OCI-M1 (cell line): ENCODE data around the gene LRRC32.

Experiments
- DNase-seq: peaks from one replicate; lab custom pipeline; 2025; lab: John Stamatoyannopoulos, UW

The LRRC32 gene

GRCh38 chr11:76678321-76678720, 7.8 kb upstream of the LRRC32 start:
- peak; percentile 73 for DNase-seq

GRCh38 chr11:76677458-76677765, 6.9 kb upstream of the LRRC32 start:
- no peak for DNase-seq

GRCh38 chr11:76676636-76677457, 6.3 kb upstream of the LRRC32 start:
- DNase-seq: no peak

- DNase-seq: no peak
Observed at GRCh38 chr11:76674517-76675400, 4.2 kb upstream of the LRRC32 start.

GRCh38 chr11:76673176-76674142, 2.9 kb upstream of the LRRC32 start:
- DNase-seq: no peak

- peak; percentile 67 for DNase-seq
Observed at GRCh38 chr11:76672431-76673175, 2.1 kb upstream of the LRRC32 start.

- no peak for DNase-seq
Observed at GRCh38 chr11:76671626-76672309, 1.2 kb upstream of the LRRC32 start.

GRCh38 chr11:76671237-76671592, 668 bp upstream of the LRRC32 start:
- DNase-seq: no peak

GRCh38 chr11:76669901-76670484, 554 bp downstream of the LRRC32 start:
- DNase-seq: no peak

GRCh38 chr11:76668362-76669155, 2.0 kb downstream of the LRRC32 start:
- DNase-seq: no peak

GRCh38 chr11:76667856-76668255, 2.7 kb downstream of the LRRC32 start:
- no peak for DNase-seq

- DNase-seq: no peak
Observed at GRCh38 chr11:76667271-76667818, 3.2 kb downstream of the LRRC32 start.

GRCh38 chr11:76666830-76667229, 3.7 kb downstream of the LRRC32 start:
- no peak for DNase-seq

GRCh38 chr11:76666408-76666807, 4.1 kb downstream of the LRRC32 start:
- no peak for DNase-seq

- no peak for DNase-seq
Observed at GRCh38 chr11:76665921-76666351, 4.6 kb downstream of the LRRC32 start.

- DNase-seq: no peak
Observed at GRCh38 chr11:76665172-76665571, 5.4 kb downstream of the LRRC32 start.

- DNase-seq: peak; percentile 81
Observed at GRCh38 chr11:76664578-76665061, 5.9 kb downstream of the LRRC32 start.

GRCh38 chr11:76663912-76664440, 6.6 kb downstream of the LRRC32 start:
- DNase-seq: no peak

- DNase-seq: no peak
Observed at GRCh38 chr11:76663486-76663810, 7.1 kb downstream of the LRRC32 start.
